Fibroblast of gingiva (primary cell): ENCODE results near the gene EFNA5.
A peak's percentile ranks its signal among the peaks of the same experiment; 100 is the strongest.

Experiments used
- DNase-seq: peaks from one replicate; pipeline ENCODE4 v3.0.0-alpha.2; 2011; ENCODE audit warnings: low read depth

The EFNA5 gene

DNA sequence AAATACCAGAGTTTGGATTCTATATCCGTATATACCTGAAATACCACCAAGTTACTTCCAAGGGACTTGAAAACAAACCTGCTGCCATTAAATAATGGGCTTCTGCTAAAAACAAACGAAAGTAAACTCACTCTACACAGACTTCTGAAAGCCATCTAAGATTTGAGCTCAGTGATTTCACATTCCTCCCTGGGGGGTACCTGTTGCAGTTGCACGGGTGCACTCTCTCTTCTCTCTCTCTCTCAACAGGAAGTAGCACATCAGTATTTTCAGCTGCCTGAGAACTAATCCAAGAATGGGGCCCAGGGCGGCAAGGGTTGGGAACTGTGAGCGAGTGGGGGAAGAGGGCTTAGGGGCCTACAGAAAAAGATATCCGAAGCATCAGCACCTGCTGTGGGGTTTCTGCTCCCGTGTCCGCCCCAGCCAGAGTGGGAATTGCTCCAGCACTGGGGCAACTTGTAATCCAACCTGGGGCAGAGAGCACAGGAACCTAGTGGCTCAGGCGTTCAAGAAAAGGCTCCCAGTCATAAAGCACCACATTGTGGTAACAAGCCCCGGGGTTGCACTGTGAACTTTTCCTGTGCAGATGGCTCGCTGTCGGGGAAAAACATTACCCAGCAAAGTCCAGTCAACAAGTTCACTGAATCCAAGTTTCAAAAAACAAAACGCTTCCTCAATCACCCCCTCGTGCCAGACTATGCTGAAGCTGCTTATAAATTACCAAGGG lies 99.8 kb downstream of the EFNA5 start:
- peak; percentile 15 for DNase-seq

DNA sequence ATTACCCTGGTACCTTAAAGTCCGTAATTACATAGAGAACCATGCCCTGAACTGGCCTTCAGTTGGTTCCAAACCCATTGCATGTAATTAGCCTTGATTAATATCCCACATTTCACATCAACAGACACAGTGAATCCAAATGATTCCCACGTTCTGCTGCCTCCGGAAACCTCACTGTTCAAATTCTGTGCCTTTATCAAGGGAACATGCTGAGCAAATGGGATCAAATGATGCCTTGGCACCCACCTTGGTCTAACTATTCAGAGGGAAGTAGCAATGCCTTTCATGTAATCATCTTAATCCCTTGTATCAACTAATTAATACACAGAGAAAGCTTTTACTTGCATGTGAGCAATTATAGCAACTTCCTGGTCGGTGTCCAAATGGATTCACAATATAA lies 100.6 kb downstream of the EFNA5 start:
- DNase-seq: no peak

- DNase-seq: no peak
Measured at GRCh38 chr5:107567901-107568671, 102.7 kb downstream of the EFNA5 start.

GRCh38 chr5:107566986-107567385 lies 103.8 kb downstream of the EFNA5 start:
- DNase-seq: no peak

DNA sequence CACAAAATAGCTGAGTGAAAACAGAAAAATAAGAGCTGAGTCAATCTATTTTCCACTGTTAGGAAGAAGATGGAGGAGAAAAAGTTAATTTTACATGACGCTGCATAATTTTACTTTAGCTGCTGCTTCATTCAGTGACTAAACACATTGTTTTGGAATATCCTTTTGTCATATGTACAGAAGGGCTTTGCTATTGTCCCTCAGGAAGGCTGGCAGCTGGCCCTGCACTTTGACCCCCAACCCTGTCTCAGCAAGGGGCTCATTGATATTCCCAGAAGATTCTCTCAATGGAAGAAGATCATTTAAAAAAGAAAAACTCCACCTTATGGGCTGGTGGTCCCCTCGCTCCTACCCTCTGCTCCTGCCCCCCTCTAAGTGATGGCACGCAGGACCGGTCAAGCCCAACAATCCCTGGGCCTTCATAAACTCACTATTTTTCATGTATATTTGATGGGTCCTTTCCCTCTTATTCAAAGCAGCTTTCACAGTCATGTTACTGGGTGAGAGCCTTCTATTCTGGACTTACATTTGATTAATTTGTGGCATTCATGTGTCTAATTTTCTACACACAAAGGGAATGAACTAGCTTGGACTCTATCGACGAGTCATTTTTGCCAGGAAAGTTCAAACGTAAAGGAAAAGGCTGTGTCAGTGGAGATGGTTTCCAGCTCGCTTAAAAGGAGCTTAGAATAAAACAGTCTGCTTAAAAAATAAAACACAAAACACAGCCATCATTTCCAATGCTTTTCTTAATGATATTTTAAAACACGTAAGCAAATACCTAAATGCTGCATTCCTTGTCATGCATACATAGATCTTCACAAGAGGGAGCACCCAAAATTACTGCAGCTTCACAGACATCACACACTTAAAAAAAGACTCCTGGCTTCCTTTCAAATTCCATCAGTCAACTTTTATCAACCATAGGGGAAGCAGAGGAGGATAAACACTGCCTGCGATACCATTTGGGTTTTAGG lies 104.7 kb downstream of the EFNA5 start:
- peak; percentile 20 for DNase-seq

GRCh38 chr5:107564931-107565372 lies 105.8 kb downstream of the EFNA5 start:
- peak; percentile 97 for DNase-seq

DNA sequence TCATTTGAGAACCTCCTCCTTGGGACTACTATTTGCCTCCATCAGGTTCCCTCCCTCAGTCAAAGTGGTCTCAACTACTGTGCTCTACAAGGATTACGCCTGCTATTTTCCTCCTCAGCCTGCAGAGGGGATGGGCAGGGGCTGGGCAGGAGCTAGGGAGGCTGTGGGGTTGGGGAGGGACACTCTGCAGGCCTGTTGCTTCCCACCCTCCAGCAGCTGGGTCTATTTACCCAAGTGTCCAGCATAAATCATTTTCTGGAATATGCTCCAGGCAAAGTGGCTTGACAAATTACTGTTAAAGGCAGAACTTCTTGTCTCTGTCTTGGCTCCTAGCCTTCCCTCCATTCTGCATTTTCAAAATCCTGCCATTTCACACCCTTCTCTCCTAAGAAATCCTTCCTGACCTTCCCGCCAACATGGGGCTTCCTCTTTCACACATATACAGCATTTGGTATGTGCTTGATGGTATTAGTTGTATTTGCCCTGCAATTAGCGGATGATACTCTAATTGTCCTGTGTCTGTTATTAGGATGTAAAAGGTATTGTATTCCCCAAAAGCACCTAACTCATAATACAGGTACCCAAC lies 106.7 kb downstream of the EFNA5 start:
- no peak for DNase-seq

- DNase-seq: no peak
Measured at GRCh38 chr5:107560377-107560776, 110.4 kb downstream of the EFNA5 start.

DNA sequence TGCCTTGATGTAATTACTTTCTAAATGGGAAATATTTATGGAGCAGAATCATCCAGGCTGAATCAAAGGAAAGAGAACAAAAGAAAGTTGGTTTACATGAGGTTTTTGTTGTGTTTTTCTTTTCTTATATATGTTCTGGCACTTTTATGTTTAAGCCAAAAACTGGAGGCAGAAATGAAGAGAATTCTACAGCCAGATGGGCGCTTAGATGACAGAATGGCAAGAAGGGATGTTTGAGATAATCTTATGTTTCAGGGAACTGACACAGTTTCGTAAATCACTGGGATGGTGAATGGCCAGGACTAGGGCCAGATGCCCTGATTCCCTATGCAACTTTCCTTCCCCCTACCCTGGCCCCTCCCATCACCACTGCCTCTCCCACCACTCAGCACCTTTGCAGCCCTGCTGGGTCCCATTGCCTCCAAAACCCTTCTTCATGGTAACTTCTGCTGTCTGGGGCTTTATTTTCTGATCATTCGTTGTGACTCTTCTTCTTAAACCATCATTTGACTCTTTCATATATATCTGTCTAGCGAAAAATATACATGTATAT lies 111.8 kb downstream of the EFNA5 start:
- DNase-seq: no peak

GRCh38 chr5:107557051-107557658 lies 113.6 kb downstream of the EFNA5 start:
- DNase-seq: peak; percentile 74

DNA sequence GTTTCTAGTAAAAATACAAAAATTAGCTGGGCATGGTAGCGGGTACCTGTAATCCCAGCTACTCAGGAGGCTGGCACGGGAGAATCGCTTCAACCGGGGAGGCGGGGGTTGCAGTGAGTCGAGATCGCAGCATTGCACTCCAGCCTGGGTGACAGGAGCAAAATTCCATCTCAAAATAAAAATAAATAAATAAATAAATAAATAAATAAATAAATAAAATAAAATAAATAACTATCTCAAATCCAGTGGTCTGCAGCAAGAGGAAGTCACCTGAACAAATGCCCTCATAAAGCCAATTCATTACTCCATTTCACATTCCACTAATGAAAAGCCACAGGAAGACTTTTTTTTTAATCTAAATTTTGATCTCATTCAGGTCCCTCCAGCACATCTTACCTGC lies 114.2 kb downstream of the EFNA5 start:
- DNase-seq: no peak

GRCh38 chr5:107555425-107556090 lies 115.2 kb downstream of the EFNA5 start:
- no peak for DNase-seq

DNA sequence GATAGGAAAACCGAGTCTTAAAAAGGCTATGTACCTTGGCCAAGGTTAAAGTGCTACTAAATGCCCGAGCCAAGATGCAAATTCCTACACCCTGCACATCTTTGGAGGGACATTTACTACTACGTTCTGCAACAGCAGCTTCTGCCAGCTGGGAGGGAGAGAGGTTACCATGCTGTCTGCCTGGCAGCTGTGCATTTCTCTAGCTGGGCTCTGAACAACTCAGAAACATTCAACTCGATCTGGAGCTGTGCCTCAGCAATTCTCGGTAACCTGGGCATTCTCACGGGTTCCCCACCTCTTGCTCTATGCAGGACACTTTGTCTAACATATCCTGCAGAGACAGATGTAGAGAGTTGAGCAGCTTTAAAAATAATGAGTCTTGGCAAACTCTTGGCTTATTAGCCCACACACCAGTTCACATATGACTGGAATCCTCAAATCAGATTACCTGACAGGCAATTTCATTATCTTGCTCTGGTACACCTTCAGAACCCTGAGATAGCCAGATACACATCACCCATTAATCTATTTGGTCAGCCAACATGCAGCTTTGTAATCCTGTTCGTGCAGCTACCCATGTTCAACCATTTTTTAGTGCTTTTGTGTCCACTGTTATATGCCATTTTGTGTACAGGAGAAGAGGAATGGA lies 115.8 kb downstream of the EFNA5 start:
- DNase-seq: no peak

DNA sequence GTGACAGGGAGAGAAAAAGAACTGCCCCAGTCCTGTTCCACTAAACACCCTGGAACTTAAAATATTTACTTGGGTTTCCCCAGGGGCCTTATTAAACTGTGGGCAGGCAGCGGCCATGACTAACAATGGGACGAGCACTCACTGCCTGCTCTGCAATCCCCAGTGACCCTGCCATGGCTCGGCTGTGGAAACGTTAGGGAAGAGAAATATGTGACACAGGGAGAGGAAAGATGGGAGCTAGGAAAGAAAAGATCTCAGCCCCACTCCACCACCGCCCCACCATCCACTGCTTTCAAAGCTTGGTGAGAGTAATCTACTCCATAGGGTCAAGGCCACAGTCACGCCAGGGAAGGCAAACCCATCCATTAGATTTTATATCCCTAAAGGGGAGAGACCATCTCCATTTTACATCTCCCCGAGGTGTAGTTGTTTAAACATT lies 117.6 kb downstream of the EFNA5 start:
- DNase-seq: peak; percentile 59

- DNase-seq: no peak
Measured at GRCh38 chr5:107551088-107551487, 119.6 kb downstream of the EFNA5 start.

GRCh38 chr5:107549567-107549966 lies 121.2 kb downstream of the EFNA5 start:
- no peak for DNase-seq

GRCh38 chr5:107548477-107548876 lies 122.3 kb downstream of the EFNA5 start:
- DNase-seq: no peak

DNA sequence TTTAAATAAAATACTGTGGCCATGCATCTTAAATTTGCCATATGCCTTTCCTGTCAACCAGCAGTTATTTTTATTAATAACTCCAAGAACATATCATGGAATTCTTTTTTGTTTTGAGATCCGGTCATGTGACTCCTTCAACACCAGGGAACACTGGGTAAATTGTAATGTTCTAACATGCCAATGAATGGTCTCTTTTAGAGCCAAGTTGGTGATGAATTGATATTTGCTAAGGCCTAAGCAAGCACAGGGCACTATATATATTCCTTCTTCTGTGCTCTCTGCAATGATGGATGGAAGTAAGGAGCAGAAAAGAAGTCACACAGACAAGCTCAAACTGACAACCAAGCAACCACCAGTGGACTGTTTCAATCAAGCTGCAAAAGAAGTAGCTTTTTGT lies 124.0 kb downstream of the EFNA5 start:
- DNase-seq: no peak

DNA sequence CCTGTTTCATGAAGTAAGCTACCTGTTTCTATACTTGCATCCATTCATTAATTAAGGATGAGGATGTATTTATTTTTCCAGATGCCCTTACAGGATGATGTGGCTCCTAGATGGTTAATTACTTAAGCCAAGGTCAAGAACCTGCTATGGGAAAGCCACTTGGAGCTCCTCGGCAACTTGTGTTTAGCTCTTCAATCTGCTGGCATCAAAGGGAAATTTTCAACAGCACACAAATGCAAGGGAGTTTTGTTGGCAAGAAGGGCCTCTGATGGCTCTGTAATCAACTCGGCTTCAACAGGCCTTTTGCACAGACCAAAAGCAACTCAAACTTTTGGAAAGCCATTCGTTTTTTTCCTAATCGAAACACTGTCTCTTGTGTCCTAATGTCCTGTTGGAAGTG lies 125.3 kb downstream of the EFNA5 start:
- DNase-seq: no peak

- no peak for DNase-seq
Measured at GRCh38 chr5:107544967-107545366, 125.8 kb downstream of the EFNA5 start.
